NAMALWA (cell line): ENCODE measurements around the gene CDIPT.

Source experiments
- DNase-seq: peaks from one replicate; pipeline ENCODE4 v3.0.0-alpha.2; 2015; ENCODE audit warnings: low spot score

CDIPT gene

GRCh38 chr16:29809850-29810698, 53.0 kb downstream of the CDIPT start:
- no peak for DNase-seq

GRCh38 chr16:29809031-29809747, 53.8 kb downstream of the CDIPT start:
- DNase-seq: no peak
